NCI-H2029 treated with DMSO at 0.1 percent for 48 hours (cell line): ENCODE results near the gene NISCH.

Source experiments
- DNase-seq: peaks from one replicate; lab custom pipeline; 2025; lab: John Stamatoyannopoulos, UW

Gene NISCH

GRCh38 chr3:52539010-52539653 is 83.7 kb downstream of the NISCH start:
- DNase-seq: no peak

GRCh38 chr3:52541050-52541449 is 85.6 kb downstream of the NISCH start:
- no peak for DNase-seq
